Stimulated activated CD4-positive, alpha-beta T cell treated with anti-CD3 and anti-CD28 coated beads, TNF-alpha, amount 100 ng/mL, for 48 hours (primary cell): Measurements from ENCODE around the gene OTOP3.

Experiments used
- DNase-seq, 3 donors: peaks; one replicate each; pipeline ENCODE4 v3.0.0-alpha.2; 2020; ENCODE audit warnings: low read depth in 3 of 3

The OTOP3 gene

DNA sequence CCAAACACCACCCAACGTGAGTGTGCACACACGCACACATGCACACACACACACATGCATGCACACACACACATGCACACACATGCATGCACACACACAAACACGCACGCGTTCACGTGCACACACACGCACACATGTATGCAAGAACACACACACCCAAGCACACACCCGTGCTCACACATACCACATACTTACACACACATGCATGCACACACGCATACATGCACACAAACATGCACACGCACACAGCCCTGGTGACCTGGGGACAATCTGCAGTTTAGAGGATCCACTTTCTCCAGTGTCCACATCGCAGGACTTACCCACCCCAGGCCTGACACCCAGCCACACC, 18.9 kb upstream of the OTOP3 start:
- DNase-seq = no peak

DNA sequence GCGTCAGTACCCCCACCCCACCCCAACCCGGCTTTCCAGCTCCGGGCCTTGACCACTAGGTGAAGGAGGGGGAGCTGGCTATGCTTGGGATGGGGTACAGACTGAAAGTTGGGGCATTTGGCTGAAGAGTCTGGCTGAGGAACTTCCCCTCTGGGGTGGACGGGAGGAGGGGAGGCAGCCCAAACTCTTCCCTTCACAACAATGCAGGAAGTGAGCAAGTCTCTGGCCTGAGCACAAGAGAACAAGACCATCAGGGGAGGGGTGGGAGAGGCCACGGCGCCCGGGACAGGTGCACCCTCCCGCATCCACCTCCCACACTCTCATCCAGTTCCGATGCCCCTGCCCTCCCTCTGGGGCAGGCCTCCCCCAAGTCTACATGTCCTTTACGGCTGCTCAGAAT, 18.3 kb upstream of the OTOP3 start:
- no peak for DNase-seq

- DNase-seq = no peak
Measured at GRCh38 chr17:74918906-74919305, 16.8 kb upstream of the OTOP3 start.

DNA sequence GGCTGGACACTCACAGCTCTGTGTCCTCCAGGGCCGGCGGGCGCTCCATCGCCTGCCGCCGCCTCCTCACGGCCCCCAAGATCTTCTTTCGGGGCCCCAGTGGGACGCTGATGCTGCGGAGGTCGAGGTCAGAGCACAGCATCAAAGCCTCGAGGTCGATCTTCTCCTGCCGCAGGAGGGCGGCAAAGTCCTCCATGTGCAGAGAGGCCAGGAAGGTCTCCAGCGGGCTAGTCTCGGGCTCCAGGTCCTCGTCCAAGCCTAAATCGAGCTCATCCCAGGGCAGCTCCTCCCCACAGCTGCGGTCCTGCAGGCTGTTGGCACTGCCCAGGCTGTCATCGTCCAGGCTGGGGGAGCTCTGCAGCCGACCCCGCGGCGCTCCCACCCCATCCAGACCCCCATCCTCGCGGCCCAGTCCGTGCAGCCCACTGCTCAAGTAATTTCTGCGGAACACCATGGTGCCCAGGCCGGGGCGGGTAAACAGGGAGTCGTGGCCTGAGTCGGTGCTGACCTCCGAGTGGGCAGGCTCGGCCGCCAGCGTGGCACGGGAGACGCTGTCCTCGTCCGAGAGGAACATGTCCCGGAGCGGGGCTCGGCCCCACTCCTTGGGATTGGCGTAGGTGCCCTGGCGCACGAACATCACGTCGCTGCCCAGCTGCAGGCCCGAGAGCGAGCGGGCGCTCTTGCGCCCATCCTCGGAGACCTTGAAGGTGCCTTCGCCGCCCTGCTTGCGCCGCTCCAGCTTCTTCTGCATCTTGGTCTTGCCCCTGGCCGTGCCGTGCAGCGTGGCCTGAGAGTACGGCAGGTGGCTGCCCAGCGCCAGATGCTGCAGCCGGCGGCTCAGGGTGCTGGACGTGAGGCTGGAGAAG, 16.0 kb upstream of the OTOP3 start:
- DNase-seq = no peak

- no peak for DNase-seq
Measured at GRCh38 chr17:74920306-74920620, 15.4 kb upstream of the OTOP3 start.

- no peak for DNase-seq
Measured at GRCh38 chr17:74920642-74921025, 15.1 kb upstream of the OTOP3 start.

DNA sequence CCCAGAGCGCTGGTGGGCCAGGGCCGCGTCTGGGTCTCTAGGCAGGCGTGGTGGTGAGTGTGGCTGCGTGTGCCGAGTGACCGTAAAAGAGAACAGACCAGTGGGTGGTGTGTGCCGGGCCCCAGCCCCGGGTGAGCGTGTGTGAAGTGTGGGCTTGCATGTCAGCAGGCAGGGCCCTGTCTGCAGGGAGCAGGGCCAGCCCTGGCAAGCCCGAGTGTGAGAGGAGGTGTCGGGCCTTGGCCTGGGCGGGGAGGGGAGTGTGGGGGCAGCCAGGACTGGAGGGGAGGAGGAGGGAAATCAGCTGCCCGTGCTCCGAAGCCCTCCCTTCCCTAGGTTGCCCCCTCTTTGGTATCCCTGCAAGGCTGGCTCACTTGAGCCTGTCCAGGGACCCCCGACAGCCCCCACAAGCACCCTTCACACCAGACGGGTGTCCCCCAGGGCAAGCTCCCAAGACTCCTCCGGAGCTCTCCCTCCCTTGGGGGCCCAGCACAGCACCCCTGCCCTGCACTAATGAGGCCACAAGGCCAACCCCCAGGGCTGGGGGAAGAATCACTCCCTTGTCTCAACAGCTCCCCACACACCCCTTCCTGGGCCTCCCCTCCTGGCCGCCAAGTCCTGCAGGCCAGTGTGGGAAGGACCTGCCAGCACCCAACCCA, 14.5 kb upstream of the OTOP3 start:
- no peak for DNase-seq

DNA sequence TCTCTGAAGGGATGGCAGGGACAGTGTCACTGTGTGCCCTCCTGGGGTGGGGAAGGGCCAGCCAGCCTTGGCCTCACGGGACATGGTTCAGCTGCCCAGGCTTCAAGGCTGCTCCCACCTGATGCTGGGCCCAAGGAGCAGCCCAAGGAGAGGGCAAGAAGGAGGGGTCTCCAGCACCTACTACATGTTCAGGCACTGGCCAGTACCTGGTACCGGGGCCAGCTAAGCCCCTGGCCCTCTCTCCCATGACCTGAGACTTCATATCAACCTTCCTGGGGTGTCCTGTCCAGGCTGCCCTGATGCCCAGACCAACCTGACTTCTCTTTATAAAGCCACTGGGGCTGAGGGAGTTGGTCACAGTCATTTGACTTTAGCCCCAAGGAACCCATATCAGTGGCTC, 13.9 kb upstream of the OTOP3 start:
- DNase-seq = no peak

GRCh38 chr17:74922172-74922571, 13.5 kb upstream of the OTOP3 start:
- DNase-seq = no peak

DNA sequence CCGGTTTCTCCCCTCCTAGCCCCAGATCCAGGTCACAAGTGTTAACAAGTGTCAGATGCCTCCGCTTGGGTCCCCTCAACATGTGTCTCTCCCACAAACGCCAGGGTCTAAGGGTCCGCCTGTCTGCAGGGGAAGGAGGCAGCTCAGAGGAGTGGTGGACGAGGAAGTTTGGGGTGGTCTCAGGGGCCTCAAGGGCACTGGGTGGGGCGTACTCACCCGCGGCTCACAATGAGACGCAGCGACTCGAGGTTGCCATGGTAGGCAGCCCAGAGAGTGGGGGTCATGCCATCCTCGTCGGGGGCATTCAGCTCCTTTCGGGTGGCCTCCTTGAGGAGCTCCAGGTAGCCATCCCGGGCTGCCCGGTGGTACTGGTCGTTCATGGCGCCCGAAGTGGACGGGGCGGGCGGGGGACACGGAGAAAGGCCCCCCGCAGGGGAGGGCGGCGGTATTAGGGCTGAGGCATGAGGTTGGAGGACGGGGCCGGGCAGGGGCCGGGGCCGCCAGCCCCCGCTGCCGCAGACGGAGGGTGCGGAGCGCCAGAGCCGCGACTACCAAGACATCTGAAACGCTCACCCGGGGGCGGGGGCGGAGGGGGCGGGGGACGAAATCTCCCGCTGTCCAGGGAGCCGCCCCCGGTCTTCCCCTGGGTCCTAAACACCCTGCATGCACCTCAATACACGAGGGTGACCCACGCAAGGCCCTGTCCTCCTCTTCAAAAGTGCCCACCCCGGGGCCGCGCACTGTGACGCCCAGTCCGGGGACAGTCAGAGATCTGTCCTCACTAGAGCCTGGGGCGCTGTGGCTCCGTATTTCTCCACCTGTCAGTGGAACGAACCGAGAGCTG, 12.8 kb upstream of the OTOP3 start, which contains the start of gene USH1G:
Gene USH1G (minus strand): TSS at position 562 of the 844 bp plus-strand sequence. CDS start 182 bp downstream, at position 380.
- DNase-seq = no peak

GRCh38 chr17:74923538-74924249, 12.0 kb upstream of the OTOP3 start:
- peak; percentile 37 to 73 (median 63) for DNase-seq

GRCh38 chr17:74924250-74924948, 11.3 kb upstream of the OTOP3 start, which contains the start of gene OTOP2:
Gene OTOP2, plus strand, starts transcription at chr17:74924273. Its CDS starts 360 bp downstream, at chr17:74924633.
- DNase-seq = no peak

- DNase-seq = no peak
Measured at GRCh38 chr17:74925242-74925641, 10.5 kb upstream of the OTOP3 start.

- no peak for DNase-seq
Measured at GRCh38 chr17:74928786-74929185, 6.9 kb upstream of the OTOP3 start.

- DNase-seq = no peak
Measured at GRCh38 chr17:74930535-74931036, 5.1 kb upstream of the OTOP3 start.

DNA sequence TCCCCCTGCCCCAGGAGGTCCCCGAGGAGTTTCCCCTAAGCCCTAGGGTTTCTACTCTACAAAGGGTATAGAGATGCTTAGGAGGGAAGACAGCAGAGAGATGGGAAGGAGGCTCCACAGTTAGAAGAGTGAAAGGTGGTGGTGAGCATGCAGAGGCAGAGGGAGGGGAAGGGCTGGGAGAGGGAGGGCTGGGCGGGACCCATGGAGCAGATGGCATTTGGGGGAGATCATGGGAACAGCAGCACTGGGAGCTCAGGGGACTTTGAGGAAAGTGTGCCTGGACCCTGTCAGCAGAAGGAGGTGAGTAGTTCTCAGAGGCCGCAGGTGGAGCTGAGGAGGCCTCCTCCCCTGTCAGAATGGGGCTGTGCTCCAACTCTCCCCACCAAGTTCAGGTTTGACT, 650 bp upstream of the OTOP3 start:
- no peak for DNase-seq

GRCh38 chr17:74936470-74936799, 737 bp downstream of the OTOP3 start:
- DNase-seq = no peak

- DNase-seq = no peak
Measured at GRCh38 chr17:74937064-74938051, 1.7 kb downstream of the OTOP3 start.

DNA sequence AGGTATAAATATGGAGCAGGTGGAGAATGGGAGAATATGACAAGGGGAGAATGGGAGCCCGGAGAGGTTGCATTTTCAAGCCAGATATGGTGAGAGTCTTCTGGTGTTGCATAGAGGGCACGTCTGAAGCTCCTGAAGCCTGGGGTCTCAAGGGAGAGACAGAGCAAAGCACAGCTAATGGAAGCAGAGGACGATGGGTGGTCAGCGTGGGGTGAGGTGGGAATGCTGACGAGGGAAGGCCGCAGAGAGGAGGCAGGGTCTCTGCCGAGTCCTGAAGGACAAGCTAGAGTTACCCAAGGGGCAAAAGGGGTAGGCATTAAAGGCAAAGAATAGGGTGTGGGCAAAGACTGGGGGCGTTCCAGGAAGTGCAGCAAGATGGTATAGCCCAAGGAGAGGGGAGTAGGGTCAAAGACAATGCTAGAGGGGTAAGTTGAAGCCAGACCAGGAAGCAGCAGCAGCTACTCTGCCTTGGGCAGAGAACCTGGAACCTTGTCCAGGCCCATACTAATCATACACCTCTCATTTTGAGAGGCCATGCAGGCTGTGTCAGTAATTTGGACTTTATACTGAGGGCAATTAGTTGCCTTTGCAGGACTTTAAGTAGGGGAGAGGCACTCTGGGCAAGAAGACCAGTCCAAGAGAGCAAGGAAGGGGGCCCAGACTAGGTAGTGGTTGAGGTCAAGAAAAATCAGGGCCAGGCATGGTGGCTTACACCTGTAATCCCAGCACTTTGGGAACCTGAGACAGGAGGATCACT, 2.7 kb downstream of the OTOP3 start:
- no peak for DNase-seq
